Esophagus muscularis mucosa (tissue), 4 donors: Measurements from ENCODE around the gene PER2. TPM values are rescaled to one million over a fixed set of nuclear protein-coding genes. Genes with fewer than 3 reads are reported as not detected.

Experiments
- DNase-seq: peaks from one replicate; pipeline ENCODE4 v3.0.0-alpha.2; 2017; ENCODE audit errors: extremely low spot score
- H3K27ac ChIP-seq, 4 donors: fragments of 200-600 bp; sonication (generic); replicated peaks in 1 of 4; 1 replicate in 3 of 4; 2 replicates in 1 of 4; pipeline ENCODE4 v1.5.1; 2016 to 2019; ENCODE audit warnings: mild to moderate bottlenecking in 1 of 4
- H3K27me3 ChIP-seq, 4 donors: fragments of 200-600 bp; sonication (generic); one replicate each; pipeline versions ENCODE4 v1.5.1 to v1.6.0; 2016 to 2019
- H3K36me3 ChIP-seq, 4 donors: fragments of 200-600 bp; sonication (generic); one replicate each; pipeline ENCODE4 v1.5.1; 2016 to 2019
- H3K4me1 ChIP-seq, 4 donors: fragments of 200-600 bp; sonication (generic); one replicate each; pipeline ENCODE4 v1.5.1; 2016 to 2019
- H3K4me3 ChIP-seq, 4 donors: fragments of 200-600 bp; sonication (generic); 1 replicate in 2 of 4; 2 replicates in 2 of 4; pipeline ENCODE4 v1.5.1; 2016 to 2019; ENCODE audit warnings: mild to moderate bottlenecking in 4 of 4, moderate library complexity in 1 of 4
- H3K9me3 ChIP-seq, 4 donors: fragments of 200-600 bp; sonication (generic); 1 replicate in 3 of 4; 2 replicates in 1 of 4; pipeline ENCODE4 v1.5.1; 2016 to 2019
- CTCF ChIP-seq, 3 experiments: fragments of 200-600 bp in 2 of 3; fragments of 450-650 bp in 1 of 3; sonication (generic) in 2 of 3; IDR thresholded peaks; one replicate each; pipeline ENCODE4 v1.5.1; 2017 to 2019; ENCODE audit warnings: antibody characterized with exemption in 3 of 3, mild to moderate bottlenecking in 2 of 3, moderate library complexity in 1 of 3
- EP300 ChIP-seq: sonication (generic); formaldehyde crosslinking; IDR thresholded peaks from one replicate; pipeline ENCODE4 v1.6.1; 2017; ENCODE audit warnings: antibody characterized with exemption
- POLR2A ChIP-seq: fragments of 450-650 bp; IDR thresholded peaks from one replicate; pipeline ENCODE4 v1.6.1; 2017; ENCODE audit warnings: antibody characterized with exemption, moderate library complexity, mild to moderate bottlenecking, low read depth
- POLR2AphosphoS5 ChIP-seq, 2 donors: sonication (generic); formaldehyde crosslinking; IDR thresholded peaks; one replicate each; pipeline ENCODE4 v1.6.1; 2017; ENCODE audit warnings: antibody characterized with exemption in 2 of 2
- WGBS: methylation state at CpG from one replicate; pipeline ENCODE4 v1.1.5; 2018; 5-methylcytosine and 5-hydroxymethylcytosine counted together
- intact Hi-C: fragments of 100-400 bp; cut with DNase I; formaldehyde crosslinking; loops from one replicate; pipeline ENCODE4 v1.15.1; 2023
- total RNA-seq, 4 donors: library from RNA; depleted of rRNA; stranded (reverse); fragments of >200 nt; gene quantifications; one replicate each; pipeline versions ENCODE4 v1.1.0 to v1.2.1, GENCODE V29; 2016

Gene PER2
- total RNA-seq, 4 donors from 2014 or later: 9.1 to 13.1 (median 11.1) TPM

GRCh38 chr2:238238311-238238765 lies 50.1 kb downstream of the PER2 start:
- H3K36me3 ChIP-seq: no peaks in the 10 kb centered on the region
- peaks cover 0 to 15% (median 0%) of the 10 kb centered on the region in 4 donors for H3K27me3 ChIP-seq
- intact Hi-C loops: no loop called here
- no peak for TF ChIP-seq EP300
- TF ChIP-seq CTCF (IDR thresholded peaks at IDR 0.05): no peak
- H3K4me3 ChIP-seq: no peak overlapping the region
- 100% methylated on average over 2 of the region's 5 CpGs for WGBS
- no peaks in the 10 kb centered on the region for H3K9me3 ChIP-seq
- H3K4me1 ChIP-seq: peaks cover 27 to 42% (median 40%) of the 10 kb centered on the region in 4 donors
- no peak overlapping the region for H3K27ac ChIP-seq
- DNase-seq: no peak

DNA sequence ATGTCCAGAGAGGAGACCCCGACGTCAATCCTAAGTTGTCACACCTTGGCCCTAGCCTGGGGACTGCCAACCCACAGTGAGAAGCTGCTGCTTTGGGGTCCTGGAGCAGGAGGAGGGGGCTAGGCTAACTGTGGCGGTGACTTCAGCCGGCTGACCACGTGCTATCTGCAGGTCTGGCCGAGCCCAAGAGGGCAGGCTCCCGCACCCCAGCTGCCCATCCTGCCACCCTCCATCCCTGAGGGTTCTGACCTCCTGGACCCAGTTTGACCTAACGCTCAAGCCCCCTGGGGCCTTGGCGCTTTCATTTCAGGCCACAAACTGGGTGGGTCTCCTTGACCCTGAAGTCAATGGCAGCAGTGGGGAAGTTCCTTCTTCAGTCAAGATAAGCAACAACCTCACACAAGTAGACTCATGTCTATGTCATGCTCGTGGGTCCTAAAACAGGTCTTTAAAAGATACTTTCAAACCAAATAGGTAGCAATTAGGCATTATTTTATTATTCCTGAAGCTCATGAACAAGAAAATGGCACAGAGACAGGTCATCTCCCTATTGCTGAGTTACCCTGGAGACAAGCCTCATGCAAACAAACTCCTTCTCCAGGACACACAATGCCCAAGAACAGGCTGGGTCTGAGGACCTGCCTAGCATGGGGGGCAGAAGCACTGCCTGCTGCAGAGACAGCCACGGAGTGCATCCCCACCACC lies 50.8 kb downstream of the PER2 start:
- peaks cover 0 to 15% (median 0%) of the 10 kb centered on the region in 4 donors for H3K27me3 ChIP-seq
- H3K4me1 ChIP-seq: peaks cover 21 to 37% (median 35%) of the 10 kb centered on the region in 4 donors
- intact Hi-C loops: no loop called here
- whole genome bisulfite sequencing: 91% methylated on average over 11 of the region's 11 CpGs
- no peaks in the 10 kb centered on the region for H3K36me3 ChIP-seq
- H3K9me3 ChIP-seq: no peaks in the 10 kb centered on the region
- no peak overlapping the region for H3K27ac ChIP-seq
- no peak for DNase-seq
- TF ChIP-seq POLR2A: no peak
- TF ChIP-seq POLR2AphosphoS5 (IDR thresholded peaks at IDR 0.05): no peak
- no peak for TF ChIP-seq EP300
- TF ChIP-seq CTCF (IDR thresholded peaks at IDR 0.05): no peak
- no peak overlapping the region for H3K4me3 ChIP-seq

- TF ChIP-seq EP300 (no peak), POLR2A (no peak), CTCF (IDR thresholded peaks at IDR 0.05) (no peak), POLR2AphosphoS5 (IDR thresholded peaks at IDR 0.05) (no peak)
- 84% methylated on average over 4 of the region's 4 CpGs for WGBS
- Histone ChIP-seq H3K4me3 (no peak overlapping the region), H3K27me3 (peaks cover 0 to 15% (median 0%) of the 10 kb centered on the region in 4 donors), H3K9me3 (no peaks in the 10 kb centered on the region), H3K4me1 (peaks cover 17 to 39% (median 36%) of the 10 kb centered on the region in 4 donors), H3K27ac (no peak overlapping the region), H3K36me3 (no peaks in the 10 kb centered on the region)
- no peak for DNase-seq
- intact Hi-C loops: no loop called here
Measured at GRCh38 chr2:238236571-238236970, 51.8 kb downstream of the PER2 start.

- H3K36me3 ChIP-seq: no peaks in the 10 kb centered on the region
- no peak for TF ChIP-seq POLR2AphosphoS5 (IDR thresholded peaks at IDR 0.05)
- no peak for TF ChIP-seq EP300
- no peak for TF ChIP-seq POLR2A
- no peak for TF ChIP-seq CTCF (IDR thresholded peaks at IDR 0.05)
- no peak overlapping the region for H3K4me3 ChIP-seq
- no peaks in the 10 kb centered on the region for H3K9me3 ChIP-seq
- H3K27me3 ChIP-seq: peaks cover 0 to 13% (median 0%) of the 10 kb centered on the region in 4 donors
- WGBS: 95% methylated on average over 7 of the region's 7 CpGs
- no peak overlapping the region for H3K27ac ChIP-seq
- peaks cover 12 to 39% (median 36%) of the 10 kb centered on the region in 4 donors for H3K4me1 ChIP-seq
- intact Hi-C loops: no loop called here
- no peak for DNase-seq
Measured at GRCh38 chr2:238235856-238236255, 52.6 kb downstream of the PER2 start.
